Neural cell (in vitro differentiated cells): Measurements from ENCODE around the gene PANK4. TPM values are rescaled to one million over a fixed set of nuclear protein-coding genes. Genes with fewer than 3 reads are reported as not detected.
"Not testable (repeated sequence)": the region's sequence is repeated elsewhere in the genome, so short reads cannot be mapped to it uniquely, and the experiment has no call there.

Experiments
- H2AFZ ChIP-seq: fragments of 200-600, 300-800 bp; sonication (generic), shearing (Covaris generic); 2 replicates; pipeline ENCODE4 v1.6.0; 2014; ENCODE audit warnings: low read depth, mild to moderate bottlenecking, antibody characterized with exemption, low read length, moderate library complexity
- H3F3A ChIP-seq: fragments of 200-600 bp; shearing (Covaris generic); 2 replicates; pipeline ENCODE4 v1.6.1; 2016; ENCODE audit warnings: mild to moderate bottlenecking, moderate library complexity, mixed read lengths, antibody characterized with exemption, low read length; ENCODE audit not compliant: insufficient read depth, poor library complexity, severe bottlenecking
- H3K27ac ChIP-seq: fragments of 200-600, 300-800 bp; sonication (generic), shearing (Covaris generic); 2 replicates; pipeline ENCODE4 v1.5.1; 2014; ENCODE audit warnings: mild to moderate bottlenecking, low read length, moderate library complexity
- H3K27me3 ChIP-seq: fragments of 300-800, 200-600 bp; sonication (generic), shearing (Covaris generic); 2 replicates; pipeline ENCODE4 v1.6.0; 2014; ENCODE audit warnings: mild to moderate bottlenecking, low read depth, low read length, moderate library complexity; ENCODE audit not compliant: insufficient read depth
- H3K36me3 ChIP-seq: fragments of 300-800, 200-600 bp; sonication (generic), shearing (Covaris generic); 2 replicates; pipeline ENCODE4 v1.5.1; 2014; ENCODE audit warnings: mild to moderate bottlenecking, antibody characterized with exemption, low read length, moderate library complexity; ENCODE audit not compliant: insufficient read depth
- H3K4me2 ChIP-seq: fragments of 300-800, 200-600 bp; sonication (generic), shearing (Covaris generic); 2 replicates; pipeline ENCODE4 v1.6.0; 2014; ENCODE audit warnings: mild to moderate bottlenecking, low read length
- H3K4me3 ChIP-seq: fragments of 300-800, 200-600 bp; sonication (generic), shearing (Covaris generic); 2 replicates; pipeline ENCODE4 v1.5.1; 2014; ENCODE audit warnings: mild to moderate bottlenecking, low read length, moderate library complexity
- H3K79me2 ChIP-seq: fragments of 200-600 bp; shearing (Covaris generic); replicated peaks from 2 replicates; pipeline ENCODE4 v1.6.0; 2014; ENCODE audit warnings: mild to moderate bottlenecking, low read length, moderate library complexity; ENCODE audit not compliant: insufficient read depth
- H3K9ac ChIP-seq: fragments of 300-800, 200-600 bp; sonication (generic), shearing (Covaris generic); 2 replicates; pipeline ENCODE4 v1.6.1; 2016; ENCODE audit warnings: mild to moderate bottlenecking, low read length, mixed read lengths
- H3K9me2 ChIP-seq: fragments of 200-600 bp; shearing (Covaris generic); 2 replicates; pipeline ENCODE4 v1.6.1; 2016; ENCODE audit warnings: mild to moderate bottlenecking, low read length, mixed read lengths; ENCODE audit not compliant: insufficient read depth
- H3K9me3 ChIP-seq: fragments of 200-600, 300-800 bp; sonication (generic), shearing (Covaris generic); 2 replicates; pipeline ENCODE4 v1.6.1; 2016; ENCODE audit warnings: mild to moderate bottlenecking, mixed run types, low read length, moderate library complexity, mixed read lengths
- H4K20me1 ChIP-seq: fragments of 200-600 bp; shearing (Covaris generic); 2 replicates; pipeline ENCODE4 v1.6.1; 2016; ENCODE audit warnings: mild to moderate bottlenecking, mixed run types; ENCODE audit not compliant: insufficient read depth
- EP300 ChIP-seq: fragments of 450-650 bp; conservative IDR thresholded peaks from 2 replicates; pipeline ENCODE4 v1.6.1; 2014; ENCODE audit warnings: antibody characterized with exemption, mild to moderate bottlenecking, moderate library complexity; ENCODE audit not compliant: poor library complexity, severe bottlenecking
- EZH2 ChIP-seq: fragments of 200-600, 300-800 bp; shearing (Covaris generic), sonication (generic); IDR thresholded peaks from 2 replicates; pipeline ENCODE4 v1.6.1; 2014; ENCODE audit warnings: antibody characterized with exemption, low read length, borderline replicate concordance, mild to moderate bottlenecking; ENCODE audit not compliant: insufficient read depth, poor library complexity, severe bottlenecking
- MXI1 ChIP-seq: fragments of 450-650 bp; conservative IDR thresholded peaks from 2 replicates; pipeline ENCODE4 v1.6.1; 2014; ENCODE audit warnings: antibody characterized with exemption, mild to moderate bottlenecking; ENCODE audit not compliant: poor library complexity, severe bottlenecking
- POLR2AphosphoS5 ChIP-seq: IDR thresholded peaks from 2 replicates; pipeline ENCODE4 v1.6.1; 2012
- RAD21 ChIP-seq: fragments of 450-650 bp; conservative IDR thresholded peaks from 2 replicates; pipeline ENCODE4 v1.6.1; 2014; ENCODE audit warnings: antibody characterized with exemption, mild to moderate bottlenecking, moderate library complexity
- SMC3 ChIP-seq: fragments of 450-650 bp; conservative IDR thresholded peaks from 2 replicates; pipeline ENCODE4 v1.6.1; 2014; ENCODE audit warnings: antibody characterized with exemption, mild to moderate bottlenecking, moderate library complexity; ENCODE audit not compliant: poor library complexity
- TAF1 ChIP-seq: IDR thresholded peaks from 2 replicates; pipeline ENCODE4 v1.6.1; 2012; ENCODE audit warnings: low read depth
- polyA plus RNA-seq: library from polyadenylated mRNA; depleted of rRNA; stranded (reverse); fragments of >200 nt; gene quantifications from 2 replicates; pipeline ENCODE4 v1.2.3, GENCODE V29; 2014
- TF ChIP-seq, protein P1 (sequence below): fragments of 450-650 bp; IDR thresholded peaks from 2 replicates; pipeline ENCODE4 v1.5.1; 2014; ENCODE audit warnings: antibody characterized with exemption, mild to moderate bottlenecking, moderate library complexity; ENCODE audit not compliant: poor library complexity, severe bottlenecking
- TF ChIP-seq, protein P2 (sequence below): IDR thresholded peaks from 2 replicates; pipeline ENCODE4 v1.6.1; 2012; ENCODE audit warnings: borderline replicate concordance

Gene PANK4
- polyA plus RNA-seq, 1 donor from 2014 or later = 37.9 TPM

DNA sequence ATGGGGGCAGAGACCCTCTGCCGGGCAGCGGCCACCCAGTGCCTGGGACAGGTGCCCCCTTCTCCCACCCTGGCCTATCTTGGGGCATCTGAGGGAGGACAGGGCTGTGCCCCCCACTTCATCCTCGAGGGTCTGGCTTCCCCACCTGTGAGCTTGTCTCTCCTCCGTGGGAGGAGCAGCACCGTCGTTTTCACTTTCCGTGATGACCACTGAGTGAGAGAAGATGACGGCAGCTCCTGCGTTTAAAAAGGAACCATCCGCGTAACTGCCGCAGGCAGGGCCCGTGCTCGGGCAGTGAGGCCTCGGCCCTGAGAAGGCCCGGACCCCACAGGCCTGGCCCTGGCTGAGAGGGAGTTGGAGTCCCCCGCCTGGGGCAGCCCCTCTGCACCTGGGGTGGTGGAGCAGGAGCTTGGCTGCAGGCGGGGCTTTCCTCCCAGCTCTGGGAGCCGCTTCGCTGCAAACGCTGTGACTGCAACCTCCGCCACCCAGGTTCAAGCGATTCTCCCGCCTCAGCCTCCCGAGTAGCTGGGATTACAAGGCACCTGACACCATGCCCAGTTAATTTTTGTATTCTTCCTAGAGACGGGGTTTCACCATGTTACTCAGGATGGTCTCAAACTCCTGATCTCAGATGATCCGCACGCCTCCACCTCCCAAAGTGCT is 23.1 kb upstream of the PANK4 start:
- not testable (repeated sequence) for H3K4me2 ChIP-seq, H3K27me3 ChIP-seq, H3K4me3 ChIP-seq, H3K9ac ChIP-seq, H3K9me3 ChIP-seq, H3F3A ChIP-seq, H2AFZ ChIP-seq, H4K20me1 ChIP-seq, H3K9me2 ChIP-seq, H3K36me3 ChIP-seq, H3K79me2 ChIP-seq, H3K27ac ChIP-seq

DNA sequence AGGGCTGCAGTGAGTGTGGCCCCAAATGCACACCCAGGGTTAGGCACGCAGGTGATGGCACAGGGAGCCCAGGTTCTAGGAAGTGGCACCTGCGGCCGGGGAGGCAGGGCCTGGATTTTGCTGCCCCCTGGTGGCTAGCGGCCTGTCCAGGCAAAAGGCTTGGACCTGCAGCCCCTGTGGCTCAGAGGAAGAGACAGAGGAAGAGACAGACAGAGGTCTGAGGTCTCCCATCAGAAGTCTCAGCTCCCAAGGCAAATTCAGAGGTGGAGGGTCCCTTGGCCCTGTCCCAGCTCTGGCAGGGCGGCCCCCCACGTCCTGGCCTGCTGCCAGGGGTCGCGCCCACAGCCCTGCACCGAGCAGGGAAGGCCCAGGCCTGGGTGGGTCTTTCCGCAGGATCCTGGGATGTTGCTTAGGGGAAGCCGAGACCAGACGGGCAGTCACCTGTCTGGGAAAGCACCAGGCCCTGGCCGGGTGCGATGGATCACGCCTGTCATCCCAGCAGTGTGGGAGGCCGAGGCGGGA is 21.7 kb upstream of the PANK4 start:
- no peak overlapping the region for H3K27ac ChIP-seq
- no peaks in the 10 kb centered on the region for H3K9me2 ChIP-seq
- H3K9ac ChIP-seq = no peak overlapping the region
- TF ChIP-seq EP300 (no peak), MXI1 (no peak), POLR2AphosphoS5 (no peak), EZH2 (no peak), RAD21 (peak; percentile 90), TAF1 (no peak), SMC3 (peak; percentile 94)
- TF ChIP-seq, protein P1, sequence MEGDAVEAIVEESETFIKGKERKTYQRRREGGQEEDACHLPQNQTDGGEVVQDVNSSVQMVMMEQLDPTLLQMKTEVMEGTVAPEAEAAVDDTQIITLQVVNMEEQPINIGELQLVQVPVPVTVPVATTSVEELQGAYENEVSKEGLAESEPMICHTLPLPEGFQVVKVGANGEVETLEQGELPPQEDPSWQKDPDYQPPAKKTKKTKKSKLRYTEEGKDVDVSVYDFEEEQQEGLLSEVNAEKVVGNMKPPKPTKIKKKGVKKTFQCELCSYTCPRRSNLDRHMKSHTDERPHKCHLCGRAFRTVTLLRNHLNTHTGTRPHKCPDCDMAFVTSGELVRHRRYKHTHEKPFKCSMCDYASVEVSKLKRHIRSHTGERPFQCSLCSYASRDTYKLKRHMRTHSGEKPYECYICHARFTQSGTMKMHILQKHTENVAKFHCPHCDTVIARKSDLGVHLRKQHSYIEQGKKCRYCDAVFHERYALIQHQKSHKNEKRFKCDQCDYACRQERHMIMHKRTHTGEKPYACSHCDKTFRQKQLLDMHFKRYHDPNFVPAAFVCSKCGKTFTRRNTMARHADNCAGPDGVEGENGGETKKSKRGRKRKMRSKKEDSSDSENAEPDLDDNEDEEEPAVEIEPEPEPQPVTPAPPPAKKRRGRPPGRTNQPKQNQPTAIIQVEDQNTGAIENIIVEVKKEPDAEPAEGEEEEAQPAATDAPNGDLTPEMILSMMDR = peak; percentile 88
- TF ChIP-seq, protein P2, sequence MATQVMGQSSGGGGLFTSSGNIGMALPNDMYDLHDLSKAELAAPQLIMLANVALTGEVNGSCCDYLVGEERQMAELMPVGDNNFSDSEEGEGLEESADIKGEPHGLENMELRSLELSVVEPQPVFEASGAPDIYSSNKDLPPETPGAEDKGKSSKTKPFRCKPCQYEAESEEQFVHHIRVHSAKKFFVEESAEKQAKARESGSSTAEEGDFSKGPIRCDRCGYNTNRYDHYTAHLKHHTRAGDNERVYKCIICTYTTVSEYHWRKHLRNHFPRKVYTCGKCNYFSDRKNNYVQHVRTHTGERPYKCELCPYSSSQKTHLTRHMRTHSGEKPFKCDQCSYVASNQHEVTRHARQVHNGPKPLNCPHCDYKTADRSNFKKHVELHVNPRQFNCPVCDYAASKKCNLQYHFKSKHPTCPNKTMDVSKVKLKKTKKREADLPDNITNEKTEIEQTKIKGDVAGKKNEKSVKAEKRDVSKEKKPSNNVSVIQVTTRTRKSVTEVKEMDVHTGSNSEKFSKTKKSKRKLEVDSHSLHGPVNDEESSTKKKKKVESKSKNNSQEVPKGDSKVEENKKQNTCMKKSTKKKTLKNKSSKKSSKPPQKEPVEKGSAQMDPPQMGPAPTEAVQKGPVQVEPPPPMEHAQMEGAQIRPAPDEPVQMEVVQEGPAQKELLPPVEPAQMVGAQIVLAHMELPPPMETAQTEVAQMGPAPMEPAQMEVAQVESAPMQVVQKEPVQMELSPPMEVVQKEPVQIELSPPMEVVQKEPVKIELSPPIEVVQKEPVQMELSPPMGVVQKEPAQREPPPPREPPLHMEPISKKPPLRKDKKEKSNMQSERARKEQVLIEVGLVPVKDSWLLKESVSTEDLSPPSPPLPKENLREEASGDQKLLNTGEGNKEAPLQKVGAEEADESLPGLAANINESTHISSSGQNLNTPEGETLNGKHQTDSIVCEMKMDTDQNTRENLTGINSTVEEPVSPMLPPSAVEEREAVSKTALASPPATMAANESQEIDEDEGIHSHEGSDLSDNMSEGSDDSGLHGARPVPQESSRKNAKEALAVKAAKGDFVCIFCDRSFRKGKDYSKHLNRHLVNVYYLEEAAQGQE = no peak
- no peaks in the 10 kb centered on the region for H3K36me3 ChIP-seq
- H3K4me2 ChIP-seq = no peak overlapping the region
- no peak overlapping the region for H3K4me3 ChIP-seq
- no peak overlapping the region for H2AFZ ChIP-seq
- H3K9me3 ChIP-seq = no peaks in the 10 kb centered on the region
- no peaks in the 10 kb centered on the region for H3K27me3 ChIP-seq
- H4K20me1 ChIP-seq = no peaks in the 10 kb centered on the region
- no peaks in the 10 kb centered on the region for H3K79me2 ChIP-seq
- H3F3A ChIP-seq = peaks cover 2% of the 10 kb centered on the region
